HepG2 (cell line): ENCODE results near the gene AADACL4. TPM values are rescaled to one million over a fixed set of nuclear protein-coding genes. Genes with fewer than 3 reads are reported as not detected.
A peak's percentile ranks its signal among the peaks of the same experiment; 100 is the strongest.

Experiments
- ARNT ChIP-seq: fragments of 450-650 bp; IDR thresholded peaks from 2 replicates; pipeline ENCODE4 v1.6.1; 2017
- CENPT ChIP-seq: sonication (generic); formaldehyde crosslinking; IDR thresholded peaks from 2 replicates; pipeline ENCODE4 v1.8.0; 2022; ENCODE audit warnings: low read depth, mild to moderate bottlenecking, moderate library complexity, missing genetic modification reagents
- CHD2 ChIP-seq: IDR thresholded peaks from 2 replicates; pipeline ENCODE4 v1.6.1; 2011; ENCODE audit warnings: low read depth, low read length, improper control_type of control experiment
- HDAC2 ChIP-seq: sonication (generic); formaldehyde crosslinking; IDR thresholded peaks from 2 replicates; pipeline ENCODE4 v1.4.0; 2020; ENCODE audit warnings: missing genetic modification reagents
- HOXD1 ChIP-seq: sonication (generic); formaldehyde crosslinking; IDR thresholded peaks from 2 replicates; pipeline ENCODE4 v1.5.0; 2020; ENCODE audit warnings: missing genetic modification reagents
- IRX3 ChIP-seq: sonication (generic); formaldehyde crosslinking; IDR thresholded peaks from 2 replicates; pipeline ENCODE4 v1.8.1; 2023; ENCODE audit warnings: mild to moderate bottlenecking, low read depth, missing genetic modification reagents, borderline replicate concordance
- KDM5A ChIP-seq: fragments of 200-600 bp; sonication (generic); IDR thresholded peaks from 2 replicates; pipeline ENCODE4 v1.7.0; 2018; ENCODE audit warnings: antibody characterized with exemption, mild to moderate bottlenecking, low read length, borderline replicate concordance
- KLF11 ChIP-seq: IDR thresholded peaks from 2 replicates; pipeline ENCODE4 v1.6.1; 2016; ENCODE audit warnings: missing compliant biosample characterization
- MAF1 ChIP-seq: sonication (generic); formaldehyde crosslinking; IDR thresholded peaks from 2 replicates; pipeline ENCODE4 v1.5.0; 2020; ENCODE audit warnings: missing genetic modification reagents, borderline replicate concordance
- NCOR1 ChIP-seq: fragments of 200-600 bp; sonication (generic); IDR thresholded peaks from 2 replicates; pipeline ENCODE4 v1.7.0; 2017; ENCODE audit warnings: antibody characterized with exemption, low read length, borderline replicate concordance
- NFYC ChIP-seq: IDR thresholded peaks from 2 replicates; pipeline ENCODE4 v1.6.1; 2016; ENCODE audit warnings: missing genetic modification reagents, missing compliant biosample characterization
- NPAS2 ChIP-seq: sonication (generic); formaldehyde crosslinking; IDR thresholded peaks from 2 replicates; pipeline ENCODE4 v1.8.0; 2022; ENCODE audit warnings: mild to moderate bottlenecking, missing genetic modification reagents, borderline replicate concordance
- NR3C1 ChIP-seq: sonication (generic); formaldehyde crosslinking; IDR thresholded peaks from 2 replicates; pipeline ENCODE4 v1.4.0; 2020; ENCODE audit warnings: missing genetic modification reagents
- PAX8 ChIP-seq: sonication (generic); formaldehyde crosslinking; IDR thresholded peaks from 2 replicates; pipeline ENCODE4 v1.8.0; 2022; ENCODE audit warnings: mild to moderate bottlenecking, missing genetic modification reagents, borderline replicate concordance
- PRPF4 ChIP-seq: fragments of 200-400 bp; formaldehyde crosslinking; IDR thresholded peaks from 2 replicates; pipeline ENCODE4 v1.6.1; 2016; ENCODE audit warnings: low read length, low read depth; ENCODE audit not compliant: poor library complexity, severe bottlenecking
- YEATS4 ChIP-seq: sonication (generic); formaldehyde crosslinking; IDR thresholded peaks from 2 replicates; pipeline ENCODE4 v1.4.0; 2020; ENCODE audit warnings: missing genetic modification reagents, borderline replicate concordance
- ZFP1 ChIP-seq: IDR thresholded peaks from 2 replicates; pipeline ENCODE4 v1.6.1; 2016
- ZMYM4 ChIP-seq: sonication (generic); formaldehyde crosslinking; IDR thresholded peaks from 2 replicates; pipeline ENCODE4 v1.8.1; 2023; ENCODE audit warnings: mild to moderate bottlenecking, missing genetic modification reagents
- ZNF180 ChIP-seq: sonication (generic); formaldehyde crosslinking; IDR thresholded peaks from 2 replicates; pipeline ENCODE4 v1.4.0; 2020; ENCODE audit warnings: low read depth, missing genetic modification reagents, borderline replicate concordance
- ZNF20 ChIP-seq: sonication (generic); formaldehyde crosslinking; IDR thresholded peaks from 2 replicates; pipeline ENCODE4 v1.4.0; 2020; ENCODE audit warnings: mild to moderate bottlenecking, moderate library complexity, missing genetic modification reagents
- ZNF264 ChIP-seq: sonication (generic); formaldehyde crosslinking; IDR thresholded peaks from 2 replicates; pipeline ENCODE4 v1.4.0; 2020; ENCODE audit warnings: missing genetic modification reagents
- ZNF296 ChIP-seq: sonication (generic); formaldehyde crosslinking; conservative IDR thresholded peaks from 2 replicates; pipeline ENCODE4 v1.5.0; 2020; ENCODE audit warnings: mild to moderate bottlenecking, missing genetic modification reagents
- ZNF446 ChIP-seq: sonication (generic); formaldehyde crosslinking; IDR thresholded peaks from 2 replicates; pipeline ENCODE4 v1.5.0; 2020; ENCODE audit warnings: mild to moderate bottlenecking, missing genetic modification reagents
- ZNF567 ChIP-seq: sonication (generic); formaldehyde crosslinking; IDR thresholded peaks from 2 replicates; pipeline ENCODE4 v1.8.1; 2023; ENCODE audit warnings: mild to moderate bottlenecking, missing genetic modification reagents, borderline replicate concordance
- ZNF766 ChIP-seq: sonication (generic); formaldehyde crosslinking; IDR thresholded peaks from 2 replicates; pipeline ENCODE4 v1.5.0; 2020; ENCODE audit warnings: missing genetic modification reagents, borderline replicate concordance
- polyA plus RNA-seq, 8 experiments: library from polyadenylated mRNA; depleted of rRNA in 3 of 8; stranded (reverse) in 7 of 8; unstranded in 1 of 8; fragments of >200 nt; fragmentation: Illumina TruSeq in 4 of 8; extraction: Trizol in 4 of 8; gene quantifications; 2 replicates each; pipeline versions ENCODE4 v1.2.1 to v1.2.3, GENCODE V29; 2011 to 2016; ENCODE audit warnings: low read depth in 4 of 8, missing spikeins in 1 of 8, mixed read lengths in 1 of 8; ENCODE audit not compliant: insufficient read depth in 1 of 8
- total RNA-seq, 5 experiments: library from RNA; depleted of rRNA; stranded (reverse); fragments of >200 nt; fragmentation: Illumina TruSeq; extraction: Trizol; gene quantifications; 2 replicates each; pipeline ENCODE4 v1.2.3, GENCODE V29; 2016; ENCODE audit warnings: low read depth in 1 of 5
- TF ChIP-seq, protein P1 (sequence below): sonication (generic); formaldehyde crosslinking; conservative IDR thresholded peaks from 2 replicates; pipeline ENCODE4 v1.4.0; 2020; ENCODE audit warnings: missing genetic modification reagents
- TF ChIP-seq, protein P2 (sequence below): sonication (generic); formaldehyde crosslinking; IDR thresholded peaks from 2 replicates; pipeline ENCODE4 v1.9.0; 2021; ENCODE audit warnings: missing genetic modification reagents, borderline replicate concordance

AADACL4 gene
- total and polyA plus RNA-seq, 2 of the 13 experiments (the other 11 are each of a cell fraction or from before 2014, with no cell fraction given): not detected

DNA sequence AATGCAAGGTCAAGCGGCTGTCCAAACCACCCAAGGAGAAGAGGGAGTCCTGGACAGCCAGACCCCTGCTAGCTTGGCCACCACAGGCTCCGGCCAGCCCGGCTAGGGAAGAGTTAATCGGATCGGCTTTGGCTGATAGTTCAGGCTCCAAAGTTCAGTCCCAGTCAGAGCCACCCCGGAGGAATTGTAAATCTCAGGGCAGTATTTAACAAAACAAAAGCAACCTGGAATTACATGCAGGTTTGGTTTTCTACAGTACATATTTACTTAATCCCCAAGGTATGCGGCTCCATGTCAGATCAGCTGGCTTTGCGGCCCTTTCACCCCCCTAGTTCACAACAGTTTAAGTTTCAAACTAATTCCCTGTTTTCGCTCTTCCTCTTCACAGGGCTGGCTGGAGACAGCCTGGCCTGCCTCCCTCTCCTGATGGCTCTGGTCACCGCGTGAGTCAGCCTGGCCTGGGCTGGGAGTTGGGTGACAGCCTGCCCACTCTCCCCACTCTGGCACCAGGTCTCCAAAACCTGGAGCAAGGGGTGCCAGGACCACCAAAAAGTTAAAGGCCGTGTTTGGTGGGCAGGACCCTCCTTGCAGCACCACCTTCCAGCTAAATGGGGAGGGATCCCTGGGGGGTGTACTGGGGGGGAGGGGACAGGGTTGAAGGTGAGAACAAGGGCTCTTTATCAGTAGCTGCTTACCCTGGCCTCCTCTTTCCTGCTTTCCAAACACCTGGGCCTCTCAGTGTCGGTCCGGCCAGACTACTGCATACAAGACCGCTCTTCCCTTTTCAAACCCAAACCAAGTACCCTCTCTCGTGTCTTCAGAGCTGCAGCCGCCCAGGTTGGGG is 27.8 kb upstream of the AADACL4 start (continued):
- TF ChIP-seq PRPF4 (no peak), NCOR1 (peak; percentile 93), NR3C1 (CRISPR knock-in tag) (no peak), KLF11 (CRISPR knock-in tag) (peak; percentile 75), HDAC2 (CRISPR knock-in tag) (peak; percentile 90), ZNF20 (CRISPR knock-in tag) (no peak), PAX8 (CRISPR knock-in tag) (no peak), MAF1 (CRISPR knock-in tag) (no peak), CHD2 (no peak), ZNF766 (CRISPR knock-in tag) (no peak), KDM5A (peak; percentile 63; the same call in 1 of the 2 replicates), CENPT (CRISPR knock-in tag) (no peak), ZMYM4 (CRISPR knock-in tag) (peak; percentile 19; the same call in 1 of the 2 replicates), ZNF567 (CRISPR knock-in tag) (no peak; the same call in 1 of the 2 replicates), YEATS4 (peak; percentile 55), ZNF180 (no peak), ZNF296 (CRISPR knock-in tag) (peak; percentile 72; the same call in 1 of the 2 replicates), ARNT (no peak), ZNF264 (CRISPR knock-in tag) (peak; percentile 83), ZFP1 (0 out of 2 replicates have a peak, but pooled peaks have one; percentile 26), NPAS2 (CRISPR knock-in tag) (no peak), ZNF446 (CRISPR knock-in tag) (no peak), NFYC (CRISPR knock-in tag) (no peak), HOXD1 (CRISPR knock-in tag) (peak; percentile 76), IRX3 (CRISPR knock-in tag) (no peak; the same call in 1 of the 2 replicates)
- TF ChIP-seq, protein P1, sequence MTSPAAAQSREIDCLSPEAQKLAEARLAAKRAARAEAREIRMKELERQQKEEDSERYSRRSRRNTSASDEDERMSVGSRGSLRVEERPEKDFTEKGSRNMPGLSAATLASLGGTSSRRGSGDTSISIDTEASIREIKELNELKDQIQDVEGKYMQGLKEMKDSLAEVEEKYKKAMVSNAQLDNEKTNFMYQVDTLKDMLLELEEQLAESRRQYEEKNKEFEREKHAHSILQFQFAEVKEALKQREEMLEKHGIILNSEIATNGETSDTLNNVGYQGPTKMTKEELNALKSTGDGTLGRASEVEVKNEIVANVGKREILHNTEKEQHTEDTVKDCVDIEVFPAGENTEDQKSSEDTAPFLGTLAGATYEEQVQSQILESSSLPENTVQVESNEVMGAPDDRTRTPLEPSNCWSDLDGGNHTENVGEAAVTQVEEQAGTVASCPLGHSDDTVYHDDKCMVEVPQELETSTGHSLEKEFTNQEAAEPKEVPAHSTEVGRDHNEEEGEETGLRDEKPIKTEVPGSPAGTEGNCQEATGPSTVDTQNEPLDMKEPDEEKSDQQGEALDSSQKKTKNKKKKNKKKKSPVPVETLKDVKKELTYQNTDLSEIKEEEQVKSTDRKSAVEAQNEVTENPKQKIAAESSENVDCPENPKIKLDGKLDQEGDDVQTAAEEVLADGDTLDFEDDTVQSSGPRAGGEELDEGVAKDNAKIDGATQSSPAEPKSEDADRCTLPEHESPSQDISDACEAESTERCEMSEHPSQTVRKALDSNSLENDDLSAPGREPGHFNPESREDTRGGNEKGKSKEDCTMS (CRISPR knock-in tag): no peak
- TF ChIP-seq, protein P2, sequence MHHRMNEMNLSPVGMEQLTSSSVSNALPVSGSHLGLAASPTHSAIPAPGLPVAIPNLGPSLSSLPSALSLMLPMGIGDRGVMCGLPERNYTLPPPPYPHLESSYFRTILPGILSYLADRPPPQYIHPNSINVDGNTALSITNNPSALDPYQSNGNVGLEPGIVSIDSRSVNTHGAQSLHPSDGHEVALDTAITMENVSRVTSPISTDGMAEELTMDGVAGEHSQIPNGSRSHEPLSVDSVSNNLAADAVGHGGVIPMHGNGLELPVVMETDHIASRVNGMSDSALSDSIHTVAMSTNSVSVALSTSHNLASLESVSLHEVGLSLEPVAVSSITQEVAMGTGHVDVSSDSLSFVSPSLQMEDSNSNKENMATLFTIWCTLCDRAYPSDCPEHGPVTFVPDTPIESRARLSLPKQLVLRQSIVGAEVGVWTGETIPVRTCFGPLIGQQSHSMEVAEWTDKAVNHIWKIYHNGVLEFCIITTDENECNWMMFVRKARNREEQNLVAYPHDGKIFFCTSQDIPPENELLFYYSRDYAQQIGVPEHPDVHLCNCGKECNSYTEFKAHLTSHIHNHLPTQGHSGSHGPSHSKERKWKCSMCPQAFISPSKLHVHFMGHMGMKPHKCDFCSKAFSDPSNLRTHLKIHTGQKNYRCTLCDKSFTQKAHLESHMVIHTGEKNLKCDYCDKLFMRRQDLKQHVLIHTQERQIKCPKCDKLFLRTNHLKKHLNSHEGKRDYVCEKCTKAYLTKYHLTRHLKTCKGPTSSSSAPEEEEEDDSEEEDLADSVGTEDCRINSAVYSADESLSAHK: 0 out of 2 replicates have a peak, but pooled peaks have one; percentile 16
